GM18511 (cell line): ENCODE measurements around the gene ZBED5.
A peak's percentile ranks its signal among the peaks of the same experiment; 100 is the strongest.

Experiments used
- ATAC-seq: cut with Tn5 transposase; IDR thresholded peaks from one replicate; pipeline ENCODE4 v1.9.1; 2021; ENCODE audit warnings: mild to moderate bottlenecking, moderate library complexity; ENCODE audit not compliant: unreplicated experiment

Gene ZBED5

GRCh38 chr11:10881892-10882291, 24.0 kb upstream of the ZBED5 start:
- no peak for ATAC-seq

GRCh38 chr11:10878408-10879214, 20.8 kb upstream of the ZBED5 start:
- ATAC-seq: no peak

- ATAC-seq: no peak
These were observed 18.3 kb upstream of the ZBED5 start for GRCh38 chr11:10876158-10876557.

GRCh38 chr11:10875430-10876021, 17.7 kb upstream of the ZBED5 start:
- ATAC-seq: no peak

- no peak for ATAC-seq
These were observed 14.2 kb upstream of the ZBED5 start for GRCh38 chr11:10872097-10872496.

DNA sequence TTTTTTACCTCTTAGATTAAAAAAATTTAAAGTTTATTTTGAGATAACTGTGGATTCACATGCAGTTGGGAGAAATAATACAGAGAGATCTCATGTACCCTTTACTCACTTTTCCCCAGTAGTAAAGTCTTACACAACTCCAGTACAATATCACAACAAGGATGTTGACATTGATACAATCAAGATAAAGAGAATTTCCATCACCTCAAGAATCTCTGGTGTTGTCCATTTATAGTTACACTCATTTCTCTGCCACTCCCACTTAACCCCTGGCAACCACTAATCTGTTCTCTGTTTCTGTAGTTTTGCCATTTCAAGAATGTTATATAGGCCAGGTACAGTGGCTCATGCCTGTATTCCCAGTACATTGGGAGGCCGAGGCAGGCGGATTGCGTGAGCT, 10.5 kb upstream of the ZBED5 start:
- ATAC-seq: no peak

- ATAC-seq: no peak
These were observed 9.1 kb upstream of the ZBED5 start for GRCh38 chr11:10866893-10867331.

DNA sequence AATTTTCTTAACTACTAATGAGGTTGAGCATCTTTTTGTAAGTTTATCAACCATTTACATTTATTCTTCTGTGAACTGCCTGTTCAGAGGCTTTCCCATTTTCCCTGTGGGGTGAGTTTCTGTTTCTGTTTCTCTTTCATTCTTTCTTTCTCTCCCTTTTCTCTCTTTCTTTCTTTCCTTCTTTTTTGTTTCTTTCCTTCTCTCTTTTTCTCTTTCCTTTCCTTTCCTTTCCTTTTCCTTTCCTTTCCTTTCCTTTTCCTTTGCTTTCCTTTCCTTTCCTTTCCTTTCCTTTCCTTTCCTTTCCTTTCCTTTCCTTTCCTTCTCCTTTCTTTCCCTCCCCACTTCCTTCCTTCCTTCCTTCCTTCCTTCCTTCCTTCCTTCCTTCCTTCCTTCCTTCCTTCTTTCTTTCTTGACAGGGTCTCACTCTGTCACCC, 8.0 kb upstream of the ZBED5 start:
- no peak for ATAC-seq

DNA sequence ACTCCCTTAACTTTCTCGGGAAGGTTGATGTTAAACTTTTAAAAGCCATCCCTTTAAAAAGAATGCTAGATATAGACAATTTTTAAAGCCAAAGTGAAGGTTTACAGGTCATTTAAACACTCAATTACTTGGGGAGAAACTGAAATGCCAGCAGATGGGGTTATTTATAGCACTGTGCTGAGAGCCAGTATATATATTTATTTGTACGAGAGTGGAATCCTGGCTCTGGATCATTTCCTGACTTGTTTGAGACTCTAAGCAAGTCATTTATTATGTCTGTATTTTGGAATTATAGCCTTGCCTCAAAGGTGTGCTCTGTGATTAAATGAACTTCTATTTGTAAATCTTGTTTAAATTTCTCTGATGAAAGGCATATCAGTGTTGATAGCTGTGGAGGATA, 6.8 kb upstream of the ZBED5 start:
- no peak for ATAC-seq

DNA sequence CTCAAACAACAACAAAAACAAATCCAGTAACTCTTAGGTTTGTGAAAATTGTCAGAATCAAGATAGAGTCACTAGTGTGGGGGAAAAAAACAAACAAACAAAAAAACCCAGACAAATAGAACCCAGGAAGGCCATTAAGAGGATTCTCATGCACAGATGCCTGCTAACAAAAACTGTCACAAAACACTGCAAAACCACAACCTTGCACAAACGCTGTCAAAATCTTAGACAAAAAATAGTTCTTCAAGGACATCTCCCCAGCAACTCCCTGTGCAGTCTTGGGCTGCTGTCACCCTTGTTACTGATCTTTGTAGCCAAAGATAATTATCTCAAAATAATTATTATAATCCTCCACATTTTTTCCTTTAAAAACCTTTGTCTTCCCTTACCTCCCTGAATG, 4.6 kb upstream of the ZBED5 start:
- no peak for ATAC-seq

DNA sequence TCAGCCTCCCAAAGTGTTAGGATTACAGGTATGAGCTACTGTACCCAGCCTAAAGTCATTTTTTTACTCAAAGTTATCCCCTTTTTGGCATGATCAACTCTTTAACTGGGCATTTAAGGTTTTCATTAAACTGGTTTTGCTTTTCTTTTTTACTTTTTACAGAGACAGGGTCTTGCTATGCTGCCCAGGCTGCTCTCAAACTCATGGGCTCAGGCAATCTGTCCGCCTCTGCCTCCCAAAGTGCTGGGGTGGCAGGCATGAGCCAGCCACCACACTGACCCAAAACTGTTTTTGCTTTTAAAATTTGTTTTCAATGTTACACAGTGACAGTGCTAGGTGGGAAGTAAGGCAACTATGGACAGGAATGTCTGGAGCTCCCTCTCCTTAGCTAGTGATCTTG, 3.9 kb upstream of the ZBED5 start:
- no peak for ATAC-seq

DNA sequence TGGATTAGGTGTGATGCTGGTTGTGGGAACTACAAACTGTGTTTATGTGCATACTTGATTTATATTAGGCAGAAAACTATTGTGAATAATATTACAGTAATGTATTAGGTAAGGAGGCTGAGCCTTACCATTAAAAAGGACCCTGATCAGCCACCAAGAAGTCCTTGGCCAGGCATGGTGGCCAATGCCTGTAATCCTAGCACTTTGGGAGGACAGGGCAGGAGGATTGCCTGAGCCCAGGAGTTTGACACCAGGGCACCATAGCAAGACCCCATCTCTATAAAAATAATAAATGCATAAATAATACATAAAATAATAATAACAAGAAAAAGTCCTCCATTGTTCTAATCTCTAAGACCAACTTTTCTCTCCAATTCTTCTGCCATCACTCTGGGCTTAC, 3.2 kb upstream of the ZBED5 start:
- no peak for ATAC-seq

GRCh38 chr11:10858439-10859325, 829 bp upstream of the ZBED5 start:
- ATAC-seq: peak; percentile 35

DNA sequence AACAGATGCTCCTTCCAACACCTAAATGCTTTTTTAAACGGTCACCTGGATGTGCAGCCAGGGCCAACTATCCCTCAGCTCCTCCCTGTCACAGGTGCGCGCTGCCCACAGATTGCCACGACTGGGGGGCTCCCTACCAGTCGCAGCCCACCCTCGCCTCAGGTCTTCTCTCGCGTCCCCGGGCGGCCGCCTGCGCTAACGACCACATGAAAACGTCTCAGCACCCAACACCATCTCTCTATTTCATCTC, 469 bp downstream of the ZBED5 start:
- ATAC-seq: peak; percentile 21

DNA sequence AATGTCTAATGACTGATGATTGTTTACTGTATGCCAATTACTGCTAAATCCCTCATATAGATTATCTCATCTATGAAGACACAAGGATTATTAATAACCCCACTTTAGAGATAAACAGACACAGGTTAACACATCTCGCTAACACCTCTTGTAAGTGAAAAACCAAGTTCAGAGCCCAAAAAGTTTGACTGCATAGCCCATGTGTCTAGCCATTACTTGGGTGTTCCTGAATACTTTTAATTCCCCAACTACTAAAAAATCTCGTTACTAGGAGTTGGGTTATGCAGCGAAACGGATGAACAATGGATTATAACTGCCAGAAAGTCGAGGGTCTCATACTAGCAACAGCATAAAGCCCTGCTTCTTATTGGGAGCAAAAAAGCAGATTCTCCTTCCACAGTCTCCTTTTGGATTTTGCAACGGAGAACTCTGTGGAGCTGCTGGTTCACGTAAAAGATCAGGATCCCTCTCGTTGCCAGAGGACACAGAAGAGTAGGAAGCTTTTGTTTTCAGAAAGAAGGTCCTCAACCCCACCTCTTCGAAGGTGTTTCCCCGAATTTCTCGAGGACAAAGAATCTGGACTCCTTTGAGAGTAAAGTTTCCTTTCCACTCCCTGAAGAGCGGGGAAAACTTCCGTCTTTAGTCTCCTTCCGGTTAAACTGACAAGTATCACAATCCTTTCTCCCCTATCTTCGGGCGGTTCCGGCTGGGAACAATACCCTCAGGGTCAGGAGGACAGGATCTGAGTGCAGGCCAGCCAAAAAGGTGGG, 979 bp downstream of the ZBED5 start:
- no peak for ATAC-seq

DNA sequence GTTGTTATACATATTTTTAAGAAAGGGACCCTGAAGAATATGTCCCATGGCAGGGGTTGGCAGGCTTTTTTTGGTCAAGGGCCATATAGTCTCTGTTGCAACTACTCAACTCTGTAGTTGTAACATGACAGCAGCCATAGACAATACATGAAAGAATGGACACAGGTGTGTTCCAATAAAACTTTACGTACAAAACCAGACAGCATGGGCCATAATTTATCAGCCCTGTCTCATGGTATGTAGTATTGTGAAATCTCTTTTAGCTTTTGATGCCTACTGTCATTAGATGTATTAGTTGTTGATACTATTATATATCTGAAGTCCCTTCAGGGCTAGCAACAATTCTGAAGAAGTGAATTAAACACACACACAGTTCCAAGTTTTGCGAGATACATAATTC, 2.6 kb downstream of the ZBED5 start:
- no peak for ATAC-seq

GRCh38 chr11:10847960-10848860, 9.6 kb downstream of the ZBED5 start:
- ATAC-seq: no peak

- no peak for ATAC-seq
These were observed 11.2 kb downstream of the ZBED5 start for GRCh38 chr11:10846660-10847059.

DNA sequence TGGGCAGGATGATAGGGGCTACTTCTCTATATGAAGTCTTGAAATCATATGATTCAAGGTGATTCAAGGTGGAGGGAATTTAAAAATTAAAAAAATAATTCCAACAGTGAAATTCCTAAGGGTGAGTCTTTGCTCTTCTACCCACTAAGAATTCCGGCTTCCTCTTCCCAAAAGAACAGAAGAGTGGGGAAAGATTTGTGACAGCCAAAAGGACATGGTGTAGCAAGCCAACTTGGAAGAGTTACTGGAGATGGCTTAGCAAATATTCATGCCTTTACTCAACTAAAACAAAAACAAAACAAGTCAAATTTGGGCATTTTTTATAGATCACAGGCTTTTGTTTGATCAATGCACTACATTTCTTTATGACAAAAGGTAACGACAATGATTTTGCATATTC, 12.3 kb downstream of the ZBED5 start:
- ATAC-seq: no peak

DNA sequence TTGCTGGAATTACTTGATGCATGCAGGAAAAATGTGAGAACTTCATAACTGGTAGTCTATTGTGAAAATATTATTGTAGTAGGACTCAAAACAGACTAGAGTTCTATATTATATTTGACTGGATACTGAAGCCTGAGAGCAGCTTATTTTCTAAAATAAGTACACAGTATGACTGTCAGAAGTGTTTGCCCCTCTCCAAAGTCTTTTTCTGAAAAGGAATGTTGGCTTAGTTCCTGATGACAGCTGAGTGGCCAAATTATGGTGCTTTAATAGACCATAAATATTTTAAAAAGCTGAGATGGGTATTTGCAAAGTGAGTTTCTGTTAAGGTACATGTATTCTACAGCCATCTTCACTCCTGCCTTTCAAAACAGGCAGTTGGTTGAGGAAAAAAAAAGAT, 13.1 kb downstream of the ZBED5 start:
- no peak for ATAC-seq
